GM18526 (cell line): ENCODE results near the gene AFF3.

ENCODE experiments used
- POLR2A ChIP-seq: IDR thresholded peaks from 3 replicates; pipeline ENCODE4 v1.6.1; 2011; ENCODE audit not compliant: insufficient read length; ENCODE audit errors: extremely low read depth

Gene AFF3

DNA sequence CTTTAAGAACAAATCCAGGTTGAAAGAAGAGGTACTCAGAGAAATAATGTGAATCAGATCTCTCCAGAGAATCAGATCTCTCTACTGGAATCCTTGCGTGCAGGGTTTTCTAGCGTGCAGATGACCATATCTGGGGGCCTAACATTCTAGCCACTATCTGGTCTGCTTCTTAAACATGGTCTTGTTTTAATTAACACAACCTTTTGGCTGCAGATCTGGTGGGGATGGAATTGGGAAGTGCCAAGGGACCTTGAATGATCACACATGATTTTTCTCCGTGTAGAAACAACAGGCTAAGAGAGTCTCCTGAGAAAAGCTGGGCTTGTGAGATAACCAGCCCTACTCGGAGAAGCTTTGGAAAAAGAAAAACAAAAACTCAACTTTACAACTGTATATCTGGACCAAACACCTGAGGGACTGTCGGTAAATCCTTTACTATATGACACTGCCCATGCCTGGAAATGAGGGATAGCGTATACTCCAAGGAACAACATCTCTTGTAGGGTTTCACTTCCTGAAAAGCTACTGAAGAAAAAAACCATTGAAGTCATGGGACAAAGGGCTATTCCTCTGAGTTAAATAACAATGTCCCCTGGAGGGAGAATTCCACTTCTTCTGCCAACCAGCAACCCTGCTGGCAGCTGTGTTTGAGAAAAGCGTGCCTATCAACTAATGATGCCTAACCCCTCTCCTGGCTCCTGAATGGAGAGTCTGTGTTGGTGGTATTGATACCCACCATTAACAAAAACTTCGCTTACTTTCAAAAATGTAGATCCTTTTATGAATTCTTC is 481.6 kb downstream of the AFF3 start:
- no peak for TF ChIP-seq POLR2A

DNA sequence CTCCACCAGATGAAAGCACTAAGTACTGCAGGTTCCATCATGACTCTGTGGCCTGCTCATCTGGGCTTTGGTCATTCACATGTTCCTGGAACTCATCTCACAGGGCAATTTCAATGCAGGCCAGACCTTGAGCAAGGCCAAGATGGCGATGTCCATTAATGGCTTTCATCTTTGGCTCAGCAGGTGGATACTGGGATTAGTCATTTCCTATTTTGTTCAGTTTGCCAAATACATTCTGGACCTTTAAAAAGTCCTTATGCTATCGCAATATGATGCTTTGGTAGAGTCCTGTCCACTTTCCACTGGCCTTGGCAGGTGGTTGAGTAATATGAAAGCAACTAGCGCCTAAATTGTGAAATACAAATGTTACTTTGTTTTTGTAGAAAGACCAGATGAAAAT is 482.5 kb downstream of the AFF3 start:
- TF ChIP-seq POLR2A, result no peak

GRCh38 chr2:99657691-99658258 is 484.6 kb downstream of the AFF3 start:
- no peak for TF ChIP-seq POLR2A

DNA sequence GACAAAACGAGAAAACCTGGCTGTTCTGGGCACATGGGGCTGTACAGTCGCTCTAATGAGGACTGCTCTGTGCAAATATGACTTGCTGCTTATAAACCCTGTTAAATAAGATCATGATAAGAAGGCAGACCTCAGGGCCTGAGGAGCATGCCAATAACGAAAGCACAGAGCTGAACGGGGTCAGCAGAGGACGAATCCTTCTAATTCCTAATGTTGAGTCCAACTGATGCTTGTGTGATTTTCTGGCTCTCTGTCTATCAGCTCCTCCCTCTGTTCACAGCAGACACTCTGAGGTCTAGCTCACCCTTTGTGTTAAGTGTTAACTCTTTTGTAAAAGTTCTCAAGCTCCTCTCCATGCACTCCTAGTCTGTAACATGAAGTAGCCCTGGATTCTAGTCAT is 485.4 kb downstream of the AFF3 start:
- no peak for TF ChIP-seq POLR2A

DNA sequence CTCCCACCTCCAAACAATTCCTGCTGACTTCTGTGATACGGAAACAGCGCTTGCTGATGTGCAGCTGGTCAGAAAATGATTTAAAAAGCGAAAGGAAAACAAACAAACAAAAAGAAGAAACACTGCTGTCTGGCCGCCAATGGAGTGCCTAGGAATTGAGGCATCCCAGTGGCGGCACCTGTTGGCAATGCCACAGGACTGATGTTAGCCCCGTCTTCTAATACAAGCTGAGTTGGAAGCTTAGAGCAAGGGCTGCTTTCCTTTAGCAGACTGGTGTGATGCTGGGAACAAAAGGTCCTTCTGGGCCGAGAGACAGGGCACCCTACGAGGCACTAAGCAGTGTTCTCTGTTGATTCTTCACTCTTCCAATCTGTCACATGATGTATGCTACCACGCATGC is 489.0 kb downstream of the AFF3 start:
- no peak for TF ChIP-seq POLR2A

DNA sequence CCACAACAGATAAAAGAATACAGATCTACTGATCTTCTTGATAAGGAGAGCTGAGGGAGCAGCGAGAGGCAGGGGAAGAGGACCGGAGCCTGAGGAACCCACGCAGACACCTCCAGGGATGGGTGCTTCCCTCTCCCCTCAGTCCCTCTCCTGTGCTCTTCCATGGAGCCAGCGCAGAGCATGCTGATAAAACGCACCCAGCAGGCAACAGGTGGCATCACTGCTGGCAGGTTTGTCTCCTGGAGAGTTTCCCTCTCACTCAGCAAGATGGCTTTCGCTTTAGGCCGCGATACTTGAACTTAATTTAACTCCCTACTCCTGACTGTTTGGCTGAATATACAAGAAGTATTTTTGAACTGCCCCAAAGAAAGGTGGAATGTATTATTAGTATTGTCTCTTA is 489.5 kb downstream of the AFF3 start:
- TF ChIP-seq POLR2A, result no peak

- no peak for TF ChIP-seq POLR2A
Measured at GRCh38 chr2:99651930-99652670, 490.3 kb downstream of the AFF3 start.

GRCh38 chr2:99648906-99649789 is 493.2 kb downstream of the AFF3 start:
- TF ChIP-seq POLR2A, result no peak

- no peak for TF ChIP-seq POLR2A
Measured at GRCh38 chr2:99648178-99648844, 494.1 kb downstream of the AFF3 start.

DNA sequence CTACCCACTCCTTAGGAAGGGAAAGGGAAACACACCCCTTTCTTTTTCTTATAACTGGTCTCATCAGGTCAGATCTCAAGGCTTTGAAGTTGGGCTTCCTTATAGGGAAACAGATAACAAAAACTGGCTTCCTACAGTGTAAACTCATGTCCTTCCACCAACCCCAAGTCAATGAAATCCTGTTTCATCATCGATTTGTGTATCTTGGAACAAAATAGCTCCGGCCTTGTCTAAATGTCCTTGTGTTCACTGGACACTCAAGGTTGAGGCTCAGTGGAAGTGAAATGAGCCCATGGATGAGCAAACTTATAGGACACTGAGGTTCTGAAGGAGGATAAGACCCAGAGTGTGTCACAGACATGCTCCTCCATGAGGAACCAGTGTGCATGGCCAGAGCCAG is 496.4 kb downstream of the AFF3 start:
- no peak for TF ChIP-seq POLR2A

- no peak for TF ChIP-seq POLR2A
Measured at GRCh38 chr2:99644419-99644787, 498.0 kb downstream of the AFF3 start.

DNA sequence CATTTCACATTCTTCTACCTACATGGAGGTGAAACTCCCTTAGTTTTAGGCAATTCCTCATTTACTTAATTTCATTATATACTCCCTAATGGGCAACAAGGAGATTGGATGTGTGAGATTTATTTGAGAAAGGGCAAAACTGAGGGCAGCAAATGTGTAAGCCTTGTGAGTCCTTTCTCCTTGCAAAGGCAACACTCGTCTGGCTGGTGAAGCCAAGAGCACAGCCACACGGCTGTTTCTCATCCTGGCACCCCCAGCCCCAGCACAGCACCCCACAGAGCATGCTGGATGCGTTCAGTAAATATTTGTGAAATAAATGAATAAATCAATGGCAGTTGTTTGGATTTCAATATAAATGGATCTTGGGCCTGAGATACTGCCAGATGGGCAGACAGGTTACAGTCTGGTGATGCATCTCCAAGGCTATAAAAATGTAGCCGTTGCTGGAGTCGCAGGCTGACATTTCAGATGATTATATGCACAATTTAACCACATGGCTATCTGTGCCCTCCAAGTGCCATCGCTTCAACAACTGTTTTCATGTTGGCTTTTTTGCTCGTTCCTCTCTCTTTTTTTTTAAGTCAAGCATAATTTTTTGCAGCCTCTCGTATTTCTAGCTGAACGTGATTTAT is 498.5 kb downstream of the AFF3 start:
- no peak for TF ChIP-seq POLR2A

- no peak for TF ChIP-seq POLR2A
Measured at GRCh38 chr2:99641999-99642398, 500.4 kb downstream of the AFF3 start.

DNA sequence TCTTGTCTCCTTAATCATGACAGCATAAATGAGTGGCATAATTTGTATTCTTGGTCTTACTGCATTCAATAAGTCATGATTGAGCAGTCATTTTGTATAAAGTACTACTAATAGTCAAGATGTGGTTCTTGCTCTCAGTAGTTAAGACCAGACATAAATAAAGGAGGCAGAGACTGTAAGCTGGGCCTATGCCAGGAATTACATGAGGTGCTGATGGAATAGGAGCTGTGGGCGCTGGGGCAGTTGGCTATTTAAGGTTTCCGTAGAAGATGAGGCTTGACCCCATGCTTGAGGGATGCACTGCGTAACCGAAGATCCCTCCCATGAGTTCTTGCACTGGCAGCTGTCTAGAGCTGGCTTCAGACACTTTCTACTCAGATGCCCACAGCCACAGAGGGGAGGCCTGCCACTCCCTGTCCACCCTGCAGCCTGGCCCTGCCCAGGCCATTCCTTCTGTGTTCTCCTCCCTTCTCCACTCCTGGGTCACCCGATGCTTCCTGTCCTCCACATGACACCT is 501.7 kb downstream of the AFF3 start:
- TF ChIP-seq POLR2A, result no peak
